Endothelial cell of umbilical vein (primary cell): ENCODE measurements around the gene MALSU1.

Source experiments
- EZH2 ChIP-seq: IDR thresholded peaks from 2 replicates; pipeline ENCODE4 v1.6.1; 2012; ENCODE audit warnings: borderline replicate concordance, low read depth, mild to moderate bottlenecking, moderate library complexity, low read length, inconsistent platforms; ENCODE audit not compliant: severe bottlenecking
- JUN ChIP-seq: IDR thresholded peaks from 2 replicates; pipeline ENCODE4 v1.6.1; 2011; ENCODE audit warnings: borderline replicate concordance, low read depth; ENCODE audit not compliant: insufficient read length, insufficient read depth
- TF ChIP-seq, protein P1 (sequence below), 2 donors: IDR thresholded peaks; 1 replicate in 1 of 2; 2 replicates in 1 of 2; pipeline ENCODE4 v1.5.1; 2011; ENCODE audit warnings: low read length in 2 of 2, mild to moderate bottlenecking in 2 of 2, moderate library complexity in 2 of 2, control low read depth in 1 of 2, inconsistent platforms in 1 of 2, low read depth in 1 of 2; ENCODE audit not compliant: insufficient read depth in 1 of 2; ENCODE audit errors: extremely low read depth in 1 of 2

DNA sequence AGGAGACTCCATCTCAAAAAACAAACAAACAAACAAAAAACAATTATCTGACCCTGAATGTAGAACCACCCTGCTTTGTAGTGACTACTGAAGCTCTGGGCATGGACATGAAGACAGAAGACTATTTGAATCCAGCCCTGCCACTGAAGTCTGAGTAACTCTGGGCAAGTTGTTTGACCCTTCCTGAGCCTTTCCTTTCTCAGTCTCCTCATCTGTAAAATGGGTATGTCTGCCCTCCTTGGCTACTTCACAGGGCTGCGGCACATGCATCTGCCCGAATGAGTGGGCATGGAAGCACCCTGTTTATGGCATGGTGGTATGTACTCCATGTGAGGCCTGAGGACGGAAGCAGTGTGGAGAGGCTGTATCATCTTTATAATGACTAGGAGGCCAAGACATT is 22.2 kb upstream of the MALSU1 start:
- TF ChIP-seq EZH2 (no peak), JUN (no peak)
- TF ChIP-seq, protein P1, sequence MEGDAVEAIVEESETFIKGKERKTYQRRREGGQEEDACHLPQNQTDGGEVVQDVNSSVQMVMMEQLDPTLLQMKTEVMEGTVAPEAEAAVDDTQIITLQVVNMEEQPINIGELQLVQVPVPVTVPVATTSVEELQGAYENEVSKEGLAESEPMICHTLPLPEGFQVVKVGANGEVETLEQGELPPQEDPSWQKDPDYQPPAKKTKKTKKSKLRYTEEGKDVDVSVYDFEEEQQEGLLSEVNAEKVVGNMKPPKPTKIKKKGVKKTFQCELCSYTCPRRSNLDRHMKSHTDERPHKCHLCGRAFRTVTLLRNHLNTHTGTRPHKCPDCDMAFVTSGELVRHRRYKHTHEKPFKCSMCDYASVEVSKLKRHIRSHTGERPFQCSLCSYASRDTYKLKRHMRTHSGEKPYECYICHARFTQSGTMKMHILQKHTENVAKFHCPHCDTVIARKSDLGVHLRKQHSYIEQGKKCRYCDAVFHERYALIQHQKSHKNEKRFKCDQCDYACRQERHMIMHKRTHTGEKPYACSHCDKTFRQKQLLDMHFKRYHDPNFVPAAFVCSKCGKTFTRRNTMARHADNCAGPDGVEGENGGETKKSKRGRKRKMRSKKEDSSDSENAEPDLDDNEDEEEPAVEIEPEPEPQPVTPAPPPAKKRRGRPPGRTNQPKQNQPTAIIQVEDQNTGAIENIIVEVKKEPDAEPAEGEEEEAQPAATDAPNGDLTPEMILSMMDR (IDR thresholded peaks at IDR 0.05; ENCODE audit: extremely low read depth in 1 of 2, insufficient read depth in 1 of 2, low read depth in 1 of 2, low read length in 2 of 2) = no peak
